Muscle layer of colon (tissue), 2 donors: ENCODE data around the gene SAAL1.

Source experiments
- H3K27ac ChIP-seq: one replicate; pipeline ENCODE4 v1.7.0; 2013; ENCODE audit warnings: low read depth, mild to moderate bottlenecking, low read length, moderate library complexity
- H3K27me3 ChIP-seq, 2 donors: one replicate each; pipeline ENCODE4 v1.7.0; 2013; ENCODE audit warnings: low read length in 2 of 2, mild to moderate bottlenecking in 2 of 2; ENCODE audit not compliant: insufficient read depth in 2 of 2, control insufficient read depth in 1 of 2
- H3K36me3 ChIP-seq: one replicate; pipeline ENCODE4 v1.7.0; 2013; ENCODE audit warnings: mild to moderate bottlenecking, low read length; ENCODE audit not compliant: insufficient read depth
- H3K4me1 ChIP-seq: one replicate; pipeline ENCODE4 v1.7.0; 2013; ENCODE audit warnings: mild to moderate bottlenecking, low read length; ENCODE audit not compliant: insufficient read depth
- H3K4me3 ChIP-seq, 2 donors: one replicate each; pipeline ENCODE4 v1.7.0; 2013; ENCODE audit warnings: low read length in 2 of 2, low read depth in 1 of 2, mild to moderate bottlenecking in 1 of 2, moderate library complexity in 1 of 2
- H3K9ac ChIP-seq: one replicate; pipeline ENCODE4 v1.7.0; 2013; ENCODE audit warnings: low read length
- H3K9me3 ChIP-seq: one replicate; pipeline ENCODE4 v1.7.0; 2013; ENCODE audit warnings: mild to moderate bottlenecking, low read length
- donor health status: abdominal sarcoma.
- donor health status: Adenocarcinoma of cecum.

Gene SAAL1

GRCh38 chr11:18056561-18057181 is 49.2 kb downstream of the SAAL1 start:
- no peak overlapping the region for H3K27ac ChIP-seq
- no peaks in the 10 kb centered on the region for H3K36me3 ChIP-seq
- H3K4me1 ChIP-seq: no peaks in the 10 kb centered on the region
- H3K9ac ChIP-seq: no peak overlapping the region
- H3K27me3 ChIP-seq: no peaks in the 10 kb centered on the region
- no peaks in the 10 kb centered on the region for H3K9me3 ChIP-seq
- no peak overlapping the region for H3K4me3 ChIP-seq

GRCh38 chr11:18054511-18055103 is 51.3 kb downstream of the SAAL1 start:
- H3K36me3 ChIP-seq: no peaks in the 10 kb centered on the region
- no peaks in the 10 kb centered on the region for H3K27me3 ChIP-seq
- H3K9ac ChIP-seq: no peak overlapping the region
- no peak overlapping the region for H3K4me3 ChIP-seq
- no peaks in the 10 kb centered on the region for H3K9me3 ChIP-seq
- H3K4me1 ChIP-seq: no peaks in the 10 kb centered on the region
- H3K27ac ChIP-seq: no peak overlapping the region

GRCh38 chr11:18050848-18051247 is 55.0 kb downstream of the SAAL1 start:
- no peaks in the 10 kb centered on the region for H3K36me3 ChIP-seq
- H3K9ac ChIP-seq: no peak overlapping the region
- no peaks in the 10 kb centered on the region for H3K9me3 ChIP-seq
- H3K4me3 ChIP-seq: no peak overlapping the region
- no peaks in the 10 kb centered on the region for H3K4me1 ChIP-seq
- H3K27me3 ChIP-seq: peaks cover 9 to 15% of the 10 kb centered on the region in 2 donors
- no peak overlapping the region for H3K27ac ChIP-seq

- no peaks in the 10 kb centered on the region for H3K36me3 ChIP-seq
- H3K27me3 ChIP-seq: peaks cover 9 to 19% of the 10 kb centered on the region in 2 donors
- H3K4me1 ChIP-seq: no peaks in the 10 kb centered on the region
- no peak within 1 kb of the TSS for H3K27ac ChIP-seq
- H3K9me3 ChIP-seq: no peaks in the 10 kb centered on the region
- no peak within 1 kb of the TSS for H3K9ac ChIP-seq
- peak within 1 kb of the TSS in 1 of 2 donors; percentile 27 for H3K4me3 ChIP-seq
Observed at GRCh38 chr11:18046116-18046777, 59.6 kb downstream of the SAAL1 start, which contains the start of gene TPH1. Gene TPH1 (minus strand): TSS chr11:18046269. CDS start chr11:18040762, 5,507 bp downstream.

- no peaks in the 10 kb centered on the region for H3K4me1 ChIP-seq
- no peaks in the 10 kb centered on the region for H3K9me3 ChIP-seq
- H3K27ac ChIP-seq: no peak overlapping the region
- no peaks in the 10 kb centered on the region for H3K27me3 ChIP-seq
- H3K36me3 ChIP-seq: no peaks in the 10 kb centered on the region
- no peak overlapping the region for H3K9ac ChIP-seq
- H3K4me3 ChIP-seq: no peak overlapping the region
Observed at GRCh38 chr11:18036456-18036855, 69.4 kb downstream of the SAAL1 start.
